ENCODE data around the gene TTC7B. TPM values are rescaled to one million over a fixed set of nuclear protein-coding genes. Genes with fewer than 3 reads are reported as not detected.

TTC7B gene
- total RNA-seq, 4 donors from 2014 or later, result 3.3 to 18.1 (median 10.0) TPM

DNA sequence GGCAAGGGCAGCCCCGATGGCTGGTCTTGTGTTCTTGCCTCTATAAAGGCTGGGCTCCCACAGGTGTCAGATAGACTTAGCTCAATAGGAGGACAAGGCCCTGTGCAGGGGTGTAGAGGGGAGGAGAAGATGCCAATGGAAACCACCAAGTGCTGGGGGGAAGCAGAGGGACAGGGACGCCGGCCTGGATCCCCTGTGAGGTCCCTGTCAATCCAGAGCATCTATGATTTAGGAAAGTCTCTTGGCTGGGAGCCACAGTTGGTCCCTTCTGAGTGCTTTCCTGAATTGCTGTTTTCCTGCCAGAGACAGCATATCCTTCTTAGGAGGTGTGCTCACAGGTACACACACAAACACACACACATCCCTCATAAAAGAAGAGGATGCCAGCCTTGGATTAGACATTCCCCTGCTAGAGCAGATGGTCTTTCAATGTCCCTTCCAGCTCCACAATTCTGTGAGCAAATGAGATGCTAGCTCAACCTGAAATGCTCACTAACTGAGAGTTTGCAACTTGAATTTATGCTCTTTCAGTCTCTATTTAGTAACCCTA, 62.7 kb downstream of the TTC7B start:
- Histone ChIP-seq H3K27me3 (no peaks in the 10 kb centered on the region), H3K27ac (no peak overlapping the region), H3K4me1 (peaks cover under 1 to 9% (median 5%) of the 10 kb centered on the region in 3 donors), H3K36me3 (no peaks in the 10 kb centered on the region), H3K9me3 (peaks cover 0 to 9% (median 6%) of the 10 kb centered on the region in 3 donors), H3K4me3 (no peak overlapping the region)
- DNase-seq, result no peak
- WGBS, 2 donors, result 66 to 86% methylated on average over 1 to 3 of the region's 3 CpGs
- TF ChIP-seq, protein P1, sequence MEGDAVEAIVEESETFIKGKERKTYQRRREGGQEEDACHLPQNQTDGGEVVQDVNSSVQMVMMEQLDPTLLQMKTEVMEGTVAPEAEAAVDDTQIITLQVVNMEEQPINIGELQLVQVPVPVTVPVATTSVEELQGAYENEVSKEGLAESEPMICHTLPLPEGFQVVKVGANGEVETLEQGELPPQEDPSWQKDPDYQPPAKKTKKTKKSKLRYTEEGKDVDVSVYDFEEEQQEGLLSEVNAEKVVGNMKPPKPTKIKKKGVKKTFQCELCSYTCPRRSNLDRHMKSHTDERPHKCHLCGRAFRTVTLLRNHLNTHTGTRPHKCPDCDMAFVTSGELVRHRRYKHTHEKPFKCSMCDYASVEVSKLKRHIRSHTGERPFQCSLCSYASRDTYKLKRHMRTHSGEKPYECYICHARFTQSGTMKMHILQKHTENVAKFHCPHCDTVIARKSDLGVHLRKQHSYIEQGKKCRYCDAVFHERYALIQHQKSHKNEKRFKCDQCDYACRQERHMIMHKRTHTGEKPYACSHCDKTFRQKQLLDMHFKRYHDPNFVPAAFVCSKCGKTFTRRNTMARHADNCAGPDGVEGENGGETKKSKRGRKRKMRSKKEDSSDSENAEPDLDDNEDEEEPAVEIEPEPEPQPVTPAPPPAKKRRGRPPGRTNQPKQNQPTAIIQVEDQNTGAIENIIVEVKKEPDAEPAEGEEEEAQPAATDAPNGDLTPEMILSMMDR (IDR thresholded peaks at IDR 0.05), result no peak
- no peak for TF ChIP-seq POLR2A (IDR thresholded peaks at IDR 0.05)
- intact Hi-C loops (cut with DNase I), result no loop called here

DNA sequence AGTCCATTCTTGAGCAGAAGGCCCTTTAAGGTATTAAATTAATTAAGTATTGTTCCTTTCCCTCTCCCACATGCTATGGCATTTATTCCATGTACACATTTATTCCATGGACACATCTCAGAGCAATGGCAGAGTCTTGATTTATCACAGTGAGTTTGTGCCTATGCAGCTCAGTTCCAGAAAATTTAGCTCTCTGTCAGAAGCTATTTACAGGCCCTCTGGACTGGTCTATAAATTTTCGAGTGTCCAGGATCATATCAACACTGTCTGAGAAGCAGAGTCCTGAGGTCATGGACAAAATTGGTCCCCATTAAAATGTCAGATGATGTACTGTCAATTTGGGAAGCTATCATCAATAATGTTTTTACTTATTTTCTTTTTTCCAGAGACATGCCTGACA, 65.5 kb downstream of the TTC7B start:
- intact Hi-C loops (cut with DNase I), result no loop called here
- Histone ChIP-seq H3K4me1 (no peaks in the 10 kb centered on the region), H3K9me3 (peaks cover 0 to 9% (median 6%) of the 10 kb centered on the region in 3 donors), H3K27ac (no peak overlapping the region), H3K4me3 (no peak overlapping the region), H3K27me3 (no peaks in the 10 kb centered on the region), H3K36me3 (no peaks in the 10 kb centered on the region)
- TF ChIP-seq, protein P1 (IDR thresholded peaks at IDR 0.05), result no peak
- no peak for TF ChIP-seq POLR2A (IDR thresholded peaks at IDR 0.05)
- 75 to 85% methylated on average over 1 of the region's 1 CpG for WGBS, 2 donors
- DNase-seq, result no peak

DNA sequence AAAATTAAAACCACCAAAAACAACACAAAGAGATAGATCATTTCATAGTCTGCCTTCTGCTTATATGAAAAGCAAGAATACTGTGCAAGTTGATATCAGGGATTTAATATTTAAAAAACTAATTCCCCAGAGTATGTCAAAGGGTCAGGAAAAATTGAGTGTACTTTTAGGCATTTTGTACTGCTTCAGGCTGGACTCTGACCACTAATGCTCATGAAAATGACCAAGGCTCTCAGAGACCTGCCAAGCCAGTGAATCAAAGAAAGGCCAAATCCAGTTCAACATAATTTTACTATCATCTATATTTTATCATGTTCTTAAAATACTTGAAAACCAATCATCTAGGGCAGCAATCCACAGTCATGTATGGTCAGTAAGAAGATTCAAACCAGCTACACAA, 66.0 kb downstream of the TTC7B start:
- Histone ChIP-seq H3K9me3 (peaks cover 0 to 9% (median 6%) of the 10 kb centered on the region in 3 donors), H3K4me1 (no peaks in the 10 kb centered on the region), H3K27me3 (no peaks in the 10 kb centered on the region), H3K4me3 (no peak overlapping the region), H3K36me3 (no peaks in the 10 kb centered on the region), H3K27ac (no peak overlapping the region)
- TF ChIP-seq, protein P1 (IDR thresholded peaks at IDR 0.05), result no peak
- TF ChIP-seq POLR2A (IDR thresholded peaks at IDR 0.05), result no peak
- intact Hi-C loops (cut with DNase I), result no loop called here
- no peak for DNase-seq

DNA sequence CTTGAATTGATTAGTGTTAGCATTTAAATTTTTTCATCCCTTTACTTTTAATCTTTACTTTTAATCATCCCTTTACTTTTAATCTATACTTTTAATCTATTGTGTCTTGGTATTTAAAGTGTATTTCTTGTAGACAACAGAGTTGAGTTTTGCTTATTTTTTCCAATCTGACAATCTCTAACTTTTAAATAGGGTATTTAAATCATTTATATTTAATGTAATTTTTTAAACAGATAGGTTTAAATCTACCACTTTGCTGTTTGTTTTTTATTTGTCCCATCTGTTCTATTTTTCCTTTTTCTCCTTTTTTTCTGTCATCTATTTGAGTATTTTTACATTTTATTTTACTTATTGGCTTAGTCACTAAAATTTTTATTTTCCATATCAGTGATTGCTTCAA, 68.3 kb downstream of the TTC7B start:
- Histone ChIP-seq H3K27me3 (no peaks in the 10 kb centered on the region), H3K4me3 (no peak overlapping the region), H3K4me1 (peaks cover 0 to 13% (median 0%) of the 10 kb centered on the region in 3 donors), H3K27ac (no peak overlapping the region), H3K36me3 (no peaks in the 10 kb centered on the region), H3K9me3 (peaks cover 0 to 9% (median 6%) of the 10 kb centered on the region in 3 donors)
- intact Hi-C loops (cut with DNase I), result no loop called here
- no peak for DNase-seq
- TF ChIP-seq, protein P1 (IDR thresholded peaks at IDR 0.05), result no peak
- no peak for TF ChIP-seq POLR2A (IDR thresholded peaks at IDR 0.05)

DNA sequence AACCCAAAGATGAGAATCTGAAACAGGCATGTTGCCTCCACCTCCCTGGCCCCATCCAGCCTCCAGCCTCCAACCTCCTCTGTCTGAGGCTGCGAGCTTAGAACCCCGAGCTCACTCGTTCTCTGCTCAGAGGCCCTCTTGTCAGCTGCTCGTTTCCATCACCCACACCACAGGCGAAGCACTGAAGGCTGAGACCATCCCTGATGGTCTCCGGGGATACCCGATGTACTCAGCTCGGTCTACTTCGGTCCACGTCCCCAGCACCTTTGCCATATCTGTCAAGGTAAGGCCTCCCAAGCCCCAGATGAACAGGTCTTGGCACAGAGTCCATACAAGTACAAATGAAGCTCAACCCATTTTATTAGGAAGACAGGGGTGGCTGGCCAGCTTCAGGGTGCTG, 72.4 kb downstream of the TTC7B start:
- no peaks in the 10 kb centered on the region for H3K9me3 ChIP-seq
- H3K27ac ChIP-seq, result peak overlapping the region in 3 of 4 donors; percentile 57 to 77 (median 60)
- WGBS, 2 donors, result 79 to 92% methylated on average over 8 to 10 of the region's 10 CpGs
- DNase-seq, result no peak
- no peaks in the 10 kb centered on the region for H3K36me3 ChIP-seq
- peaks cover 0 to 22% (median 4%) of the 10 kb centered on the region in 3 donors for H3K4me1 ChIP-seq
- H3K4me3 ChIP-seq, result no peak overlapping the region
- no peaks in the 10 kb centered on the region for H3K27me3 ChIP-seq
- intact Hi-C loops (cut with DNase I), result no loop called here
- TF ChIP-seq, protein P1 (IDR thresholded peaks at IDR 0.05), result no peak
- no peak for TF ChIP-seq POLR2A (IDR thresholded peaks at IDR 0.05)

Measured in esophagus squamous epithelium (tissue), 5 donors.